ENCODE measurements around the gene RELL2.

Gene RELL2

DNA sequence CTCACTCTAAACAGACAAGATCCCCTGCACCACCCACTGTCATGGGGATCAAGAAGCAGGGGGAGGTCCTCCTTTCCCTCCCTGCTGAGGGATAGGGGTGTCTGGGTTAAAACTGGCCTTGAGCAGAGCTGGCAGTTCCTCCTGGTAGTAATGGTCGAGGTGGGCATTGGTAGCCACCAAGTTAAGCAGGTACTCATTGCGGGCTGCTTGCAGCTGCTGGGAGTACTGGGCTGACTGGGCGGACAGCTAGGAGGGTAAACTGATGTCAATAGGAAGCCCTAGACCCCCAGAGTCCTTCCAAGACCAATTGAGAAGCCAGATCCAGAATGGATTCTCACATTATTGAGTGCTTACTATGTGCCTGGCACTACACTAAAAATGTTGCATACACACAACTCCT is 11.1 kb downstream of the RELL2 start:
- Histone ChIP-seq H3K79me2 (ENCODE audit: insufficient read depth, low read length) (no peaks in the 10 kb centered on the region), H2AFZ (ENCODE audit: low read length) (no peak overlapping the region), H3K4me2 (ENCODE audit: low read length) (no peak overlapping the region), H3K27me3 (ENCODE audit: insufficient read depth, low read length) (no peaks in the 10 kb centered on the region), H3K36me3 (ENCODE audit: insufficient read depth, low read length) (peaks cover 30% of the 10 kb centered on the region; the same call in 1 of the 2 replicates), H3F3A (ENCODE audit: insufficient read depth, low read length) (no peaks in the 10 kb centered on the region), H3K9ac (ENCODE audit: low read length) (no peak overlapping the region), H3K27ac (ENCODE audit: low read depth, low read length, poor library complexity, severe bottlenecking) (no peak overlapping the region), H3K4me1 (ENCODE audit: insufficient read depth, low read length, severe bottlenecking) (peaks cover 15% of the 10 kb centered on the region), H3K9me2 (ENCODE audit: low read depth, low read length) (no peaks in the 10 kb centered on the region), H4K20me1 (ENCODE audit: insufficient read depth, low read length) (no peaks in the 10 kb centered on the region), H3K4me3 (ENCODE audit: low read depth, low read length, poor library complexity, severe bottlenecking) (no peak overlapping the region), H3K9me3 (ENCODE audit: low read length) (no peaks in the 10 kb centered on the region)
- TF ChIP-seq EZH2 (IDR thresholded peaks at IDR 0.05; ENCODE audit: borderline replicate concordance, low read length), result no peak
- TF ChIP-seq, protein P1, sequence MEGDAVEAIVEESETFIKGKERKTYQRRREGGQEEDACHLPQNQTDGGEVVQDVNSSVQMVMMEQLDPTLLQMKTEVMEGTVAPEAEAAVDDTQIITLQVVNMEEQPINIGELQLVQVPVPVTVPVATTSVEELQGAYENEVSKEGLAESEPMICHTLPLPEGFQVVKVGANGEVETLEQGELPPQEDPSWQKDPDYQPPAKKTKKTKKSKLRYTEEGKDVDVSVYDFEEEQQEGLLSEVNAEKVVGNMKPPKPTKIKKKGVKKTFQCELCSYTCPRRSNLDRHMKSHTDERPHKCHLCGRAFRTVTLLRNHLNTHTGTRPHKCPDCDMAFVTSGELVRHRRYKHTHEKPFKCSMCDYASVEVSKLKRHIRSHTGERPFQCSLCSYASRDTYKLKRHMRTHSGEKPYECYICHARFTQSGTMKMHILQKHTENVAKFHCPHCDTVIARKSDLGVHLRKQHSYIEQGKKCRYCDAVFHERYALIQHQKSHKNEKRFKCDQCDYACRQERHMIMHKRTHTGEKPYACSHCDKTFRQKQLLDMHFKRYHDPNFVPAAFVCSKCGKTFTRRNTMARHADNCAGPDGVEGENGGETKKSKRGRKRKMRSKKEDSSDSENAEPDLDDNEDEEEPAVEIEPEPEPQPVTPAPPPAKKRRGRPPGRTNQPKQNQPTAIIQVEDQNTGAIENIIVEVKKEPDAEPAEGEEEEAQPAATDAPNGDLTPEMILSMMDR (IDR thresholded peaks at IDR 0.05; ENCODE audit: low read length), result no peak

DNA sequence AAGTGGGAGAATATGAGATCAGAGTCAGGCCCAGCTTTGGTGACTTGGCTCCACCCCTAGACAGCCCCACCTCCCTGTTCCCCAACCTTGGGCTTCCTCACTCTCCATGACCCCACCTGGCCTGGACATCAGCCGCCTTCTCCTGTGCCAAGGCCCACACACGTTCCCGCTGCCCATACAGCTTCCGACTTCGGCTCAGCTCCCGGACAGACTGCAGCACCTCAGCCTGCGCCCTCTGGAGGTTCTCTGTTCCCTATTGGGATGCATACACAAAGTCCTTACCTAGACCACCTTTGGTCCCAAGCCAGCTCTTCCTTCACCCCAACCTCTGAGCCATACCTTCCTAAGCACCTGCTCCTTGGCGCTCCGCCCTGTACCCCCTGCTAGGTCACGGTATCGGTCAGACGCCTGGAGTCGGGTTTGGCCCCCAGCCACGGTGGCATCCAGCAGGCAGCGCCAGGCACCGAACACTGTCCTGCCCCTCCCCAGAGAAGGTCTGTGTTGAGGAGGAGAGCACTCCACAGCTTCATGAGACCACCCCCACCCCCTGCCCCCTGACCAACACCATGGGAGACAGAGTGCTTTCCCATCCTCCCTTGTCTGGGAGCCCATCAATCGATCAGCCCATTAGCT is 12.4 kb downstream of the RELL2 start:
- no peak overlapping the region for H3K9ac ChIP-seq (ENCODE audit: low read length)
- no peak overlapping the region for H3K4me2 ChIP-seq (ENCODE audit: low read length)
- TF ChIP-seq EZH2 (IDR thresholded peaks at IDR 0.05; ENCODE audit: borderline replicate concordance, low read length), result no peak
- TF ChIP-seq, protein P1 (IDR thresholded peaks at IDR 0.05; ENCODE audit: low read length), result no peak
- no peaks in the 10 kb centered on the region for H4K20me1 ChIP-seq (ENCODE audit: insufficient read depth, low read length)
- H3K9me3 ChIP-seq (ENCODE audit: low read length), result no peaks in the 10 kb centered on the region
- H3K36me3 ChIP-seq (ENCODE audit: insufficient read depth, low read length), result peaks cover 25% of the 10 kb centered on the region; the same call in 1 of the 2 replicates
- H3K79me2 ChIP-seq (ENCODE audit: insufficient read depth, low read length), result no peaks in the 10 kb centered on the region
- no peaks in the 10 kb centered on the region for H3K9me2 ChIP-seq (ENCODE audit: low read depth, low read length)
- no peaks in the 10 kb centered on the region for H3F3A ChIP-seq (ENCODE audit: insufficient read depth, low read length)
- no peak overlapping the region for H2AFZ ChIP-seq (ENCODE audit: low read length)
- H3K4me1 ChIP-seq (ENCODE audit: insufficient read depth, low read length, severe bottlenecking), result peaks cover 15% of the 10 kb centered on the region
- no peak overlapping the region for H3K4me3 ChIP-seq (ENCODE audit: low read depth, low read length, poor library complexity, severe bottlenecking)
- H3K27ac ChIP-seq (ENCODE audit: low read depth, low read length, poor library complexity, severe bottlenecking), result no peak overlapping the region
- H3K27me3 ChIP-seq (ENCODE audit: insufficient read depth, low read length), result no peaks in the 10 kb centered on the region

DNA sequence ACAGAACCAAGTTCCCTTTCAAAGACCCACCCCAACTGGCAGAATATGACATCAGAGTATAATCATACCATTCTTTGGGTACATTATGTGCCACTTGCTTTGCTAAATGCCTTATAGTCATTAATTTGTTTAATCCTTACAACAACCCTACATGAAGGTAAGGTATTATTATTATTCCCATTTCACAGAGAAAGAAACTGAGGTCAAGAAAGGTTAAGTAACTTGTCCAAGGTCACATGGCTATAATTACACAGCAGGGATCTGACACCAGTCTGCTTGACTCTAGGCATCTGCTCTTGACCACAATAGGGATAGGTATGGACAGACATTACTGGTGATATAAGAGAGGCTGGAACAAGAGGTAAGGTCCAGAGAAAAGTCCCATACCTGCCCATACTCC is 13.2 kb downstream of the RELL2 start:
- Histone ChIP-seq H3K27me3 (ENCODE audit: insufficient read depth, low read length) (no peaks in the 10 kb centered on the region), H3K9ac (ENCODE audit: low read length) (no peak overlapping the region), H3K27ac (ENCODE audit: low read depth, low read length, poor library complexity, severe bottlenecking) (no peak overlapping the region), H3K4me1 (ENCODE audit: insufficient read depth, low read length, severe bottlenecking) (peaks cover 15% of the 10 kb centered on the region), H3F3A (ENCODE audit: insufficient read depth, low read length) (no peaks in the 10 kb centered on the region), H4K20me1 (ENCODE audit: insufficient read depth, low read length) (no peaks in the 10 kb centered on the region), H3K36me3 (ENCODE audit: insufficient read depth, low read length) (peaks cover 17% of the 10 kb centered on the region; the same call in 1 of the 2 replicates), H3K9me3 (ENCODE audit: low read length) (no peaks in the 10 kb centered on the region), H3K4me2 (ENCODE audit: low read length) (peak overlapping the region; percentile 91), H3K79me2 (ENCODE audit: insufficient read depth, low read length) (no peaks in the 10 kb centered on the region), H3K9me2 (ENCODE audit: low read depth, low read length) (no peaks in the 10 kb centered on the region), H3K4me3 (ENCODE audit: low read depth, low read length, poor library complexity, severe bottlenecking) (no peak overlapping the region), H2AFZ (ENCODE audit: low read length) (no peak overlapping the region)
- TF ChIP-seq EZH2 (IDR thresholded peaks at IDR 0.05; ENCODE audit: borderline replicate concordance, low read length), result no peak
- TF ChIP-seq, protein P1 (IDR thresholded peaks at IDR 0.05; ENCODE audit: low read length), result no peak

Data from OCI-LY1 (cell line).